PC-9 (cell line): ENCODE results near the gene ATP11A. TPM values are rescaled to one million over a fixed set of nuclear protein-coding genes. Genes with fewer than 3 reads are reported as not detected.
A peak's percentile ranks its signal among the peaks of the same experiment; 100 is the strongest.

Experiments
- BruUV-seq: library from RNA; stranded (reverse); fragments of 400-500 nt; replicated peaks from 2 replicates; lab custom pipeline; 2021; lab: Mats Ljungman, UMichigan
- CTCF ChIA-PET: fragments of 300-600 bp; sonication (Branson Sonifier 250); formaldehyde crosslinking; loops from one replicate; lab custom pipeline; 2022; ENCODE audit warnings: antibody characterized with exemption; lab: Charles Lee
- POLR2A ChIA-PET: fragments of 300-600 bp; sonication (Branson Sonifier 250); formaldehyde crosslinking; loops from one replicate; lab custom pipeline; 2022; ENCODE audit warnings: antibody characterized with exemption; ENCODE audit not compliant: unreplicated experiment; lab: Charles Lee
- DNase-seq, 2 experiments: peaks; one replicate each; pipeline versions ENCODE4 v3.0.0 to v3.0.0-alpha.2; 2015 to 2022; ENCODE audit warnings: mixed read lengths in 1 of 2
- H2AFZ ChIP-seq: fragments of 200-600 bp; sonication (generic); 2 replicates; pipeline ENCODE4 v1.8.1; 2017; ENCODE audit warnings: antibody characterized with exemption
- H3F3A ChIP-seq: fragments of 200-600 bp; sonication (generic); 2 replicates; pipeline ENCODE4 v1.8.1; 2017; ENCODE audit warnings: antibody characterized with exemption, mild to moderate bottlenecking, low read depth; ENCODE audit not compliant: insufficient read depth
- H3K27ac ChIP-seq: fragments of 200-600 bp; sonication (generic); 2 replicates; pipeline ENCODE4 v1.6.1; 2016; ENCODE audit warnings: mixed run types
- H3K27me3 ChIP-seq: fragments of 200-600 bp; sonication (generic); 2 replicates; pipeline ENCODE4 v1.6.1; 2016; ENCODE audit warnings: low read depth, mixed run types; ENCODE audit not compliant: insufficient read depth
- H3K36me3 ChIP-seq: fragments of 200-600 bp; sonication (generic); 2 replicates; pipeline ENCODE4 v1.6.1; 2016; ENCODE audit warnings: low read depth, mixed run types
- H3K4me1 ChIP-seq: fragments of 200-600 bp; sonication (generic); replicated peaks from 2 replicates; pipeline ENCODE4 v1.6.1; 2016; ENCODE audit warnings: mixed run types; ENCODE audit not compliant: insufficient read depth
- H3K4me2 ChIP-seq: fragments of 200-600 bp; sonication (generic); 2 replicates; pipeline ENCODE4 v1.6.1; 2017; ENCODE audit warnings: mixed run types
- H3K4me3 ChIP-seq: fragments of 200-600 bp; sonication (generic); 2 replicates; pipeline ENCODE4 v1.6.1; 2016; ENCODE audit warnings: mixed run types
- H3K79me2 ChIP-seq: fragments of 200-600 bp; sonication (generic); 2 replicates; pipeline ENCODE4 v1.6.1; 2017; ENCODE audit warnings: low read depth, mixed run types
- H3K9me2 ChIP-seq: fragments of 200-600 bp; sonication (generic); 2 replicates; pipeline ENCODE4 v1.8.1; 2017; ENCODE audit warnings: mild to moderate bottlenecking; ENCODE audit not compliant: insufficient read depth
- H3K9me3 ChIP-seq: fragments of 200-600 bp; sonication (generic); 2 replicates; pipeline ENCODE4 v1.8.1; 2016; ENCODE audit warnings: low read depth; ENCODE audit not compliant: insufficient read depth
- H4K20me1 ChIP-seq: fragments of 200-600 bp; sonication (generic); 2 replicates; pipeline ENCODE4 v1.8.1; 2017; ENCODE audit not compliant: insufficient read depth
- CTCF ChIP-seq: fragments of 200-600 bp; sonication (generic); conservative IDR thresholded peaks from 2 replicates; pipeline ENCODE4 v1.6.1; 2017; ENCODE audit warnings: mixed run types, antibody characterized with exemption, mild to moderate bottlenecking, moderate library complexity
- EZH2 ChIP-seq: fragments of 200-600 bp; sonication (generic); IDR thresholded peaks from 2 replicates; pipeline ENCODE4 v1.8.0; 2017; ENCODE audit warnings: antibody characterized with exemption, low read depth
- intact Hi-C: fragments of 100-400 bp; cut with micrococcal nuclease; formaldehyde crosslinking; loops from one replicate; pipeline ENCODE4 v1.10.0; 2022; ENCODE audit not compliant: unreplicated experiment
- total RNA-seq: library from RNA; stranded (reverse); gene quantifications from 2 replicates; pipeline ENCODE4 v1.2.3, GENCODE V29; 2021

The ATP11A gene
- total RNA-seq, 1 experiment from 2014 or later, result 92.2 TPM

- Histone ChIP-seq H2AFZ (no peak overlapping the region), H3K4me1 (peaks cover 54% of the 10 kb centered on the region), H3F3A (peaks cover 28% of the 10 kb centered on the region), H3K9me2 (no peaks in the 10 kb centered on the region), H3K9me3 (no peaks in the 10 kb centered on the region), H3K27ac (peak overlapping the region; percentile 63), H3K4me2 (peak overlapping the region; percentile 59), H3K27me3 (no peaks in the 10 kb centered on the region), H3K79me2 (peaks cover 93% of the 10 kb centered on the region), H3K4me3 (no peak overlapping the region), H4K20me1 (no peaks in the 10 kb centered on the region), H3K36me3 (no peaks in the 10 kb centered on the region)
- CTCF ChIA-PET, result no interaction called here
- POLR2A ChIA-PET, result no interaction called here
- intact Hi-C loops, result no loop called here
- DNase-seq, result no peak
- TF ChIP-seq EZH2, result no peak
- TF ChIP-seq CTCF, result no peak
- no TSS peak for BruUV-seq
Measured at GRCh38 chr13:112731667-112732616, 42.1 kb downstream of the ATP11A start.

- DNase-seq, result peak in 1 of 2 experiments; percentile 71
- CTCF ChIA-PET, result no interaction called here
- H3K4me2 ChIP-seq, result peak overlapping the region; percentile 59
Measured at GRCh38 chr13:112732679-112733078, 42.8 kb downstream of the ATP11A start.

GRCh38 chr13:112733112-112733511 lies 43.3 kb downstream of the ATP11A start:
- intact Hi-C loops, result no loop called here
- no peaks in the 10 kb centered on the region for H3K36me3 ChIP-seq
- BruUV-seq, result no TSS peak
- no peaks in the 10 kb centered on the region for H3K27me3 ChIP-seq
- DNase-seq, result peak in 1 of 2 experiments; percentile 56
- no peak for TF ChIP-seq CTCF
- no peak for TF ChIP-seq EZH2
- H2AFZ ChIP-seq, result no peak overlapping the region
- H3K4me3 ChIP-seq, result no peak overlapping the region
- H3K9me3 ChIP-seq, result no peaks in the 10 kb centered on the region
- H4K20me1 ChIP-seq, result no peaks in the 10 kb centered on the region
- peak overlapping the region; percentile 59 for H3K4me2 ChIP-seq
- CTCF ChIA-PET, result no interaction called here
- POLR2A ChIA-PET, result no interaction called here
- H3K4me1 ChIP-seq, result peaks cover 45% of the 10 kb centered on the region
- H3F3A ChIP-seq, result peaks cover 28% of the 10 kb centered on the region
- H3K27ac ChIP-seq, result peak overlapping the region; percentile 63
- H3K9me2 ChIP-seq, result no peaks in the 10 kb centered on the region
- peaks cover 85% of the 10 kb centered on the region for H3K79me2 ChIP-seq

More at GRCh38 chr13:112732679-112733078, 42.8 kb downstream of the ATP11A start:
- intact Hi-C loops, result no loop called here
- POLR2A ChIA-PET, result no interaction called here
- Histone ChIP-seq H3K9me2 (no peaks in the 10 kb centered on the region), H3K79me2 (peaks cover 89% of the 10 kb centered on the region), H2AFZ (no peak overlapping the region), H3K4me1 (peaks cover 46% of the 10 kb centered on the region), H3K27ac (peak overlapping the region; percentile 63), H3K9me3 (no peaks in the 10 kb centered on the region), H3K36me3 (no peaks in the 10 kb centered on the region), H3K4me3 (no peak overlapping the region), H3K27me3 (no peaks in the 10 kb centered on the region), H4K20me1 (no peaks in the 10 kb centered on the region), H3F3A (peaks cover 28% of the 10 kb centered on the region)
- TF ChIP-seq CTCF, result no peak
- no peak for TF ChIP-seq EZH2
- BruUV-seq, result no TSS peak
